Motor neuron (in vitro differentiated cells): ENCODE measurements around the gene PROC. TPM values are rescaled to one million over a fixed set of nuclear protein-coding genes. Genes with fewer than 3 reads are reported as not detected.

ENCODE experiments used
- ATAC-seq, 8 experiments: fragments of 200-7000 bp; cut with Tn5 transposase; replicated peaks in 6 of 8; 2 replicates each; pipeline ENCODE4 v1.8.0; 2021; ENCODE audit warnings: mild to moderate bottlenecking in 8 of 8, moderate library complexity in 8 of 8
- H3K27ac ChIP-seq, 2 donors: fragments of 250-450 bp; sonication (Bioruptor Pico); 2 replicates each; pipeline ENCODE4 v1.9.0; 2021; ENCODE audit warnings: antibody characterized with exemption in 2 of 2, mild to moderate bottlenecking in 2 of 2, moderate library complexity in 1 of 2
- H3K4me1 ChIP-seq, 2 donors: fragments of 250-450 bp; sonication (Bioruptor Pico); replicated peaks in 1 of 2; 2 replicates each; pipeline ENCODE4 v1.6.1; 2021; ENCODE audit warnings: antibody characterized with exemption in 2 of 2, mild to moderate bottlenecking in 2 of 2, moderate library complexity in 1 of 2
- H3K4me3 ChIP-seq, 5 donors: fragments of 250-450 bp; sonication (Bioruptor Pico); 2 replicates each; pipeline ENCODE4 v1.9.0; 2021; ENCODE audit warnings: antibody characterized with exemption in 5 of 5, mild to moderate bottlenecking in 5 of 5, moderate library complexity in 4 of 5
- WGBS, 10 experiments: fragments of 450-650 bp; shearing (Covaris generic); methylation state at CpG; one replicate each; pipeline ENCODE4 v1.0.0; 2022; 5-methylcytosine and 5-hydroxymethylcytosine counted together
- in situ Hi-C, 9 experiments: fragments of 400-800 bp; cut with MboI; loops; one replicate each; pipeline ENCODE4 v1.15.0; 2021; ENCODE audit warnings: low sequenced_read_pairs in 9 of 9, low pct_unique_long_range_greater_than_20kb in 2 of 9; ENCODE audit not compliant: unreplicated experiment in 9 of 9
- total RNA-seq, 8 experiments: library from RNA; unstranded; fragments of 300-600 nt; gene quantifications; 2 replicates each; pipeline versions ENCODE4 v1.2.3 to v1.2.4, GENCODE V29; 2022

The PROC gene
- total RNA-seq, 8 experiments from 2014 or later, result 0.27 to 0.95 (median 0.81) TPM

DNA sequence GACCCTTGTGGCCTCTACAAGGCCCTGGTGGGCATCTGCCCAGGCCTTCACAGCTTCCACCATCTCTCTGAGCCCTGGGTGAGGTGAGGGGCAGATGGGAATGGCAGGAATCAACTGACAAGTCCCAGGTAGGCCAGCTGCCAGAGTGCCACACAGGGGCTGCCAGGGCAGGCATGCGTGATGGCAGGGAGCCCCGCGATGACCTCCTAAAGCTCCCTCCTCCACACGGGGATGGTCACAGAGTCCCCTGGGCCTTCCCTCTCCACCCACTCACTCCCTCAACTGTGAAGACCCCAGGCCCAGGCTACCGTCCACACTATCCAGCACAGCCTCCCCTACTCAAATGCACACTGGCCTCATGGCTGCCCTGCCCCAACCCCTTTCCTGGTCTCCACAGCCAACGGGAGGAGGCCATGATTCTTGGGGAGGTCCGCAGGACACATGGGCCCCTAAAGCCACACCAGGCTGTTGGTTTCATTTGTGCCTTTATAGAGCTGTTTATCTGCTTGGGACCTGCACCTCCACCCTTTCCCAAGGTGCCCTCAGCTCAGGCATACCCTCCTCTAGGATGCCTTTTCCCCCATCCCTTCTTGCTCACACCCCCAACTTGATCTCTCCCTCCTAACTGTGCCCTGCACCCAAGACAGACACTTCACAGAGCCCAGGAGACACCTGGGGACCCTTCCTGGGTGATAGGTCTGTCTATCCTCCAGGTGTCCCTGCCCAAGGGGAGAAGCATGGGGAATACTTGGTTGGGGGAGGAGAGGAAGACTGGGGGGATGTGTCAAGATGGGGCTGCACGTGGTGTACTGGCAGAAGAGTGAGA is 2.0 kb downstream of the PROC start:
- Histone ChIP-seq H3K4me1 (peaks cover 3 to 4% of the 10 kb centered on the region in 2 donors), H3K27ac (no peak overlapping the region), H3K4me3 (no peak overlapping the region)
- ATAC-seq, result no peak
- 0 to 100% (median 88%) methylated on average over 1 to 5 of the region's 8 CpGs; no CpG with 5 or more reads in 7 of the 10 experiments for WGBS, 10 experiments
- in situ Hi-C loops, result no loop called here

DNA sequence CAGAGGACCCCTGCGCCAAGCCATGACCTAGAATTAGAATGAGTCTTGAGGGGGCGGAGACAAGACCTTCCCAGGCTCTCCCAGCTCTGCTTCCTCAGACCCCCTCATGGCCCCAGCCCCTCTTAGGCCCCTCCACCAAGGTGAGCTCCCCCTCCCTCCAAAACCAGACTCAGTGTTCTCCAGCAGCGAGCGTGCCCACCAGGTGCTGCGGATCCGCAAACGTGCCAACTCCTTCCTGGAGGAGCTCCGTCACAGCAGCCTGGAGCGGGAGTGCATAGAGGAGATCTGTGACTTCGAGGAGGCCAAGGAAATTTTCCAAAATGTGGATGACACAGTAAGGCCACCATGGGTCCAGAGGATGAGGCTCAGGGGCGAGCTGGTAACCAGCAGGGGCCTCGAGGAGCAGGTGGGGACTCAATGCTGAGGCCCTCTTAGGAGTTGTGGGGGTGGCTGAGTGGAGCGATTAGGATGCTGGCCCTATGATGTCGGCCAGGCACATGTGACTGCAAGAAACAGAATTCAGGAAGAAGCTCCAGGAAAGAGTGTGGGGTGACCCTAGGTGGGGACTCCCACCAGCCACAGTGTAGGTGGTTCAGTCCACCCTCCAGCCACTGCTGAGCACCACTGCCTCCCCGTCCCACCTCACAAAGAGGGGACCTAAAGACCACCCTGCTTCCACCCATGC is 3.0 kb downstream of the PROC start:
- no peak overlapping the region for H3K27ac ChIP-seq
- in situ Hi-C loops, result no loop called here
- no peak for ATAC-seq
- peaks cover 0 to under 1% of the 10 kb centered on the region in 2 donors for H3K4me1 ChIP-seq
- no peak overlapping the region for H3K4me3 ChIP-seq
- WGBS, 10 experiments, result 40 to 90% (median 71%) methylated on average over 1 to 3 of the region's 15 CpGs; no CpG with 5 or more reads in 4 of the 10 experiments

DNA sequence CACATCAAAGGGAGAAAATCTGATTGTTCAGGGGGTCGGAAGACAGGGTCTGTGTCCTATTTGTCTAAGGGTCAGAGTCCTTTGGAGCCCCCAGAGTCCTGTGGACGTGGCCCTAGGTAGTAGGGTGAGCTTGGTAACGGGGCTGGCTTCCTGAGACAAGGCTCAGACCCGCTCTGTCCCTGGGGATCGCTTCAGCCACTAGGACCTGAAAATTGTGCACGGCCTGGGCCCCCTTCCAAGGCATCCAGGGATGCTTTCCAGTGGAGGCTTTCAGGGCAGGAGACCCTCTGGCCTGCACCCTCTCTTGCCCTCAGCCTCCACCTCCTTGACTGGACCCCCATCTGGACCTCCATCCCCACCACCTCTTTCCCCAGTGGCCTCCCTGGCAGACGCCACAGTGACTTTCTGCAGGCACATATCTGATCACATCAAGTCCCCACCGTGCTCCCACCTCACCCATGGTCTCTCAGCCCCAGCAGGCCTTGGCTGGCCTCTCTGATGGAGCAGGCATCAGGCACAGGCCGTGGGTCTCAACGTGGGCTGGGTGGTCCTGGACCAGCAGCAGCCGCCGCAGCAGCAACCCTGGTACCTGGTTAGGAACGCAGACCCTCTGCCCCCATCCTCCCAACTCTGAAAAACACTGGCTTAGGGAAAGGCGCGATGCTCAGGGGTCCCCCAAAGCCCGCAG is 3.8 kb downstream of the PROC start:
- 70 to 100% (median 80%) methylated on average over 1 to 4 of the region's 16 CpGs; no CpG with 5 or more reads in 5 of the 10 experiments for WGBS, 10 experiments
- Histone ChIP-seq H3K4me1 (no peaks in the 10 kb centered on the region), H3K27ac (no peak overlapping the region), H3K4me3 (no peak overlapping the region)
- in situ Hi-C loops, result no loop called here
- ATAC-seq, result no peak

DNA sequence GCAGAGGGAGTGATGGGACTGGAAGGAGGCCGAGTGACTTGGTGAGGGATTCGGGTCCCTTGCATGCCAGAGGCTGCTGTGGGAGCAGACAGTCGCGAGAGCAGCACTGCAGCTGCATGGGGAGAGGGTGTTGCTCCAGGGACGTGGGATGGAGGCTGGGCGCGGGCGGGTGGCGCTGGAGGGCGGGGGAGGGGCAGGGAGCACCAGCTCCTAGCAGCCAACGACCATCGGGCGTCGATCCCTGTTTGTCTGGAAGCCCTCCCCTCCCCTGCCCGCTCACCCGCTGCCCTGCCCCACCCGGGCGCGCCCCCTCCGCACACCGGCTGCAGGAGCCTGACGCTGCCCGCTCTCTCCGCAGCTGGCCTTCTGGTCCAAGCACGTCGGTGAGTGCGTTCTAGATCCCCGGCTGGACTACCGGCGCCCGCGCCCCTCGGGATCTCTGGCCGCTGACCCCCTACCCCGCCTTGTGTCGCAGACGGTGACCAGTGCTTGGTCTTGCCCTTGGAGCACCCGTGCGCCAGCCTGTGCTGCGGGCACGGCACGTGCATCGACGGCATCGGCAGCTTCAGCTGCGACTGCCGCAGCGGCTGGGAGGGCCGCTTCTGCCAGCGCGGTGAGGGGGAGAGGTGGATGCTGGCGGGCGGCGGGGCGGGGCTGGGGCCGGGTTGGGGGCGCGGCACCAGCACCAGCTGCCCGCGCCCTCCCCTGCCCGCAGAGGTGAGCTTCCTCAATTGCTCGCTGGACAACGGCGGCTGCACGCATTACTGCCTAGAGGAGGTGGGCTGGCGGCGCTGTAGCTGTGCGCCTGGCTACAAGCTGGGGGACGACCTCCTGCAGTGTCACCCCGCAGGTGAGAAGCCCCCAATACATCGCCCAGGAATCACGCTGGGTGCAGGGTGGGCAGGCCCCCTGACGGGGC is 4.6 kb downstream of the PROC start:
- no CpG with 5 or more reads among the region's 73 CpGs for WGBS, 10 experiments

DNA sequence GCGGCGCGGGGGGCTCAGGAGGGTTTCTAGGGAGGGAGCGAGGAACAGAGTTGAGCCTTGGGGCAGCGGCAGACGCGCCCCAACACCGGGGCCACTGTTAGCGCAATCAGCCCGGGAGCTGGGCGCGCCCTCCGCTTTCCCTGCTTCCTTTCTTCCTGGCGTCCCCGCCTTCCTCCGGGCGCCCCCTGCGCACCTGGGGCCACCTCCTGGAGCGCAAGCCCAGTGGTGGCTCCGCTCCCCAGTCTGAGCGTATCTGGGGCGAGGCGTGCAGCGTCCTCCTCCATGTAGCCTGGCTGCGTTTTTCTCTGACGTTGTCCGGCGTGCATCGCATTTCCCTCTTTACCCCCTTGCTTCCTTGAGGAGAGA is 5.2 kb downstream of the PROC start:
- ATAC-seq, result peak; percentile 46 to 65 (median 57)
- H3K4me3 ChIP-seq, result peak overlapping the region; percentile 14 to 35 (median 28)
- 0 to 19% (median 6%) methylated on average over 1 to 16 of the region's 29 CpGs; no CpG with 5 or more reads in 3 of the 10 experiments for WGBS, 10 experiments
- no peaks in the 10 kb centered on the region for H3K4me1 ChIP-seq
- H3K27ac ChIP-seq, result no peak overlapping the region
- in situ Hi-C loops, result no loop called here

More for the DNA sequence above, 4.6 kb downstream of the PROC start:
- Histone ChIP-seq H3K4me3 (peak overlapping the region; percentile 14 to 35 (median 28)), H3K4me1 (no peaks in the 10 kb centered on the region), H3K27ac (no peak overlapping the region)
- in situ Hi-C loops, result no loop called here
- ATAC-seq, result peak; percentile 25 to 74 (median 71)

DNA sequence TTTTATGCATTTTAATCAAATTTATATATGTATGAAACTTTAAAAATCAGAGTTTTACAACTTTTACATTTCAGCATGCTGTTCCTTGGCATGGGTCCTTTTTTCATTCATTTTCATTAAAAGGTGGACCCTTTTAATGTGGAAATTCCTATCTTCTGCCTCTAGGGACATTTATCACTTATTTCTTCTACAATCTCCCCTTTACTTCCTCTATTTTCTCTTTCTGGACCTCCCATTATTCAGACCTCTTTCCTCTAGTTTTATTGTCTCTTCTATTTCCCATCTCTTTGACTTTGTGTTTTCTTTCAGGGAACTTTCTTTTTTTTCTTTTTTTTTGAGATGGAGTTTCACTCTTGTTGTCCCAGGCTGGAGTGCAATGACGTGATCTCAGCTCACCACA is 5.7 kb downstream of the PROC start:
- Histone ChIP-seq H3K4me3 (peak overlapping the region in 1 of 5 donors; percentile 35), H3K27ac (no peak overlapping the region), H3K4me1 (no peaks in the 10 kb centered on the region)
- in situ Hi-C loops, result no loop called here
- 17 to 67% (median 50%) methylated on average over 1 of the region's 1 CpG; no CpG with 5 or more reads in 1 of the 10 experiments for WGBS, 10 experiments
- ATAC-seq, result no peak

DNA sequence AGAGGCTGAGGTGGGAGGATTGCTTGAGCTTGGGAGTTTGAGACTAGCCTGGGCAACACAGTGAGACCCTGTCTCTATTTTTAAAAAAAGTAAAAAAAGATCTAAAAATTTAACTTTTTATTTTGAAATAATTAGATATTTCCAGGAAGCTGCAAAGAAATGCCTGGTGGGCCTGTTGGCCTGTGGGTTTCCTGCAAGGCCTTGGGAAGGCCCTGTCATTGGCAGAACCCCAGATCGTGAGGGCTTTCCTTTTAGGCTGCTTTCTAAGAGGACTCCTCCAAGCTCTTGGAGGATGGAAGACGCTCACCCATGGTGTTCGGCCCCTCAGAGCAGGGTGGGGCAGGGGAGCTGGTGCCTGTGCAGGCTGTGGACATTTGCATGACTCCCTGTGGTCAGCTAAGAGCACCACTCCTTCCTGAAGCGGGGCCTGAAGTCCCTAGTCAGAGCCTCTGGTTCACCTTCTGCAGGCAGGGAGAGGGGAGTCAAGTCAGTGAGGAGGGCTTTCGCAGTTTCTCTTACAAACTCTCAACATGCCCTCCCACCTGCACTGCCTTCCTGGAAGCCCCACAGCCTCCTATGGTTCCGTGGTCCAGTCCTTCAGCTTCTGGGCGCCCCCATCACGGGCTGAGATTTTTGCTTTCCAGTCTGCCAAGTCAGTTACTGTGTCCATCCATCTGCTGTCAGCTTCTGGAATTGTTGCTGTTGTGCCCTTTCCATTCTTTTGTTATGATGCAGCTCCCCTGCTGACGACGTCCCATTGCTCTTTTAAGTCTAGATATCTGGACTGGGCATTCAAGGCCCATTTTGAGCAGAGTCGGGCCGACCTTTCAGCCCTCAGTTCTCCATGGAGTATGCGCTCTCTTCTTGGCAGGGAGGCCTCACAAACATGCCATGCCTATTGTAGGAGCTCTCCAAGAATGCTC is 6.6 kb downstream of the PROC start:
- ATAC-seq, result peak in 3 of 8 experiments; percentile 10 to 69 (median 48)
- WGBS, 10 experiments, result 27 to 100% (median 68%) methylated on average over 1 to 10 of the region's 13 CpGs; no CpG with 5 or more reads in 1 of the 10 experiments
- no peaks in the 10 kb centered on the region for H3K4me1 ChIP-seq
- in situ Hi-C loops, result no loop called here
- H3K4me3 ChIP-seq, result no peak overlapping the region
- H3K27ac ChIP-seq, result no peak overlapping the region

DNA sequence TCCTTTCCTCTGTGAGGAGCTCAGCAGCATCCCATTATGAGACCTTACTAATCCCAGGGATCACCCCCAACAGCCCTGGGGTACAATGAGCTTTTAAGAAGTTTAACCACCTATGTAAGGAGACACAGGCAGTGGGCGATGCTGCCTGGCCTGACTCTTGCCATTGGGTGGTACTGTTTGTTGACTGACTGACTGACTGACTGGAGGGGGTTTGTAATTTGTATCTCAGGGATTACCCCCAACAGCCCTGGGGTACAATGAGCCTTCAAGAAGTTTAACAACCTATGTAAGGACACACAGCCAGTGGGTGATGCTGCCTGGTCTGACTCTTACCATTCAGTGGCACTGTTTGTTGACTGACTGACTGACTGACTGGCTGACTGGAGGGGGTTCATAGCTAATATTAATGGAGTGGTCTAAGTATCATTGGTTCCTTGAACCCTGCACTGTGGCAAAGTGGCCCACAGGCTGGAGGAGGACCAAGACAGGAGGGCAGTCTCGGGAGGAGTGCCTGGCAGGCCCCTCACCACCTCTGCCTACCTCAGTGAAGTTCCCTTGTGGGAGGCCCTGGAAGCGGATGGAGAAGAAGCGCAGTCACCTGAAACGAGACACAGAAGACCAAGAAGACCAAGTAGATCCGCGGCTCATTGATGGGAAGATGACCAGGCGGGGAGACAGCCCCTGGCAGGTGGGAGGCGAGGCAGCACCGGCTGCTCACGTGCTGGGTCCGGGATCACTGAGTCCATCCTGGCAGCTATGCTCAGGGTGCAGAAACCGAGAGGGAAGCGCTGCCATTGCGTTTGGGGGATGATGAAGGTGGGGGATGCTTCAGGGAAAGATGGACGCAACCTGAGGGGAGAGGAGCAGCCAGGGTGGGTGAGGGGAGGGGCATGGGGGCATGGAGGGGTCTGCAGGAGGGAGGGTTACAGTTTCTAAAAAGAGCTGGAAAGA is 7.6 kb downstream of the PROC start:
- H3K27ac ChIP-seq, result no peak overlapping the region
- ATAC-seq, result no peak
- H3K4me1 ChIP-seq, result no peaks in the 10 kb centered on the region
- in situ Hi-C loops, result no loop called here
- WGBS, 10 experiments, result 60 to 100% (median 100%) methylated on average over 1 to 12 of the region's 16 CpGs; no CpG with 5 or more reads in 3 of the 10 experiments
- no peak overlapping the region for H3K4me3 ChIP-seq

DNA sequence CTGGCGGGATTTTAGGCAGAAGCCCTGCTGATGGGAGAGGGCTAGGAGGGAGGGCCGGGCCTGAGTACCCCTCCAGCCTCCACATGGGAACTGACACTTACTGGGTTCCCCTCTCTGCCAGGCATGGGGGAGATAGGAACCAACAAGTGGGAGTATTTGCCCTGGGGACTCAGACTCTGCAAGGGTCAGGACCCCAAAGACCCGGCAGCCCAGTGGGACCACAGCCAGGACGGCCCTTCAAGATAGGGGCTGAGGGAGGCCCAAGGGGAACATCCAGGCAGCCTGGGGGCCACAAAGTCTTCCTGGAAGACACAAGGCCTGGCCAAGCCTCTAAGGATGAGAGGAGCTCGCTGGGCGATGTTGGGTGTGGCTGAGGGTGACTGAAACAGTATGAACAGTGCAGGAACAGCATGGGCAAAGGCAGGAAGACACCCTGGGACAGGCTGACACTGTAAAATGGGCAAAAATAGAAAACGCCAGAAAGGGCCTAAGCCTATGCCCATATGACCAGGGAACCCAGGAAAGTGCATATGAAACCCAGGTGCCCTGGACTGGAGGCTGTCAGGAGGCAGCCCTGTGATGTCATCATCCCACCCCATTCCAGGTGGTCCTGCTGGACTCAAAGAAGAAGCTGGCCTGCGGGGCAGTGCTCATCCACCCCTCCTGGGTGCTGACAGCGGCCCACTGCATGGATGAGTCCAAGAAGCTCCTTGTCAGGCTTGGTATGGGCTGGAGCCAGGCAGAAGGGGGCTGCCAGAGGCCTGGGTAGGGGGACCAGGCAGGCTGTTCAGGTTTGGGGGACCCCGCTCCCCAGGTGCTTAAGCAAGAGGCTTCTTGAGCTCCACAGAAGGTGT is 8.5 kb downstream of the PROC start:
- ATAC-seq, result no peak
- WGBS, 10 experiments, result 50 to 92% (median 83%) methylated on average over 1 to 5 of the region's 10 CpGs; no CpG with 5 or more reads in 6 of the 10 experiments
- H3K27ac ChIP-seq, result no peak overlapping the region
- H3K4me1 ChIP-seq, result no peaks in the 10 kb centered on the region
- H3K4me3 ChIP-seq, result no peak overlapping the region
- in situ Hi-C loops, result no loop called here

DNA sequence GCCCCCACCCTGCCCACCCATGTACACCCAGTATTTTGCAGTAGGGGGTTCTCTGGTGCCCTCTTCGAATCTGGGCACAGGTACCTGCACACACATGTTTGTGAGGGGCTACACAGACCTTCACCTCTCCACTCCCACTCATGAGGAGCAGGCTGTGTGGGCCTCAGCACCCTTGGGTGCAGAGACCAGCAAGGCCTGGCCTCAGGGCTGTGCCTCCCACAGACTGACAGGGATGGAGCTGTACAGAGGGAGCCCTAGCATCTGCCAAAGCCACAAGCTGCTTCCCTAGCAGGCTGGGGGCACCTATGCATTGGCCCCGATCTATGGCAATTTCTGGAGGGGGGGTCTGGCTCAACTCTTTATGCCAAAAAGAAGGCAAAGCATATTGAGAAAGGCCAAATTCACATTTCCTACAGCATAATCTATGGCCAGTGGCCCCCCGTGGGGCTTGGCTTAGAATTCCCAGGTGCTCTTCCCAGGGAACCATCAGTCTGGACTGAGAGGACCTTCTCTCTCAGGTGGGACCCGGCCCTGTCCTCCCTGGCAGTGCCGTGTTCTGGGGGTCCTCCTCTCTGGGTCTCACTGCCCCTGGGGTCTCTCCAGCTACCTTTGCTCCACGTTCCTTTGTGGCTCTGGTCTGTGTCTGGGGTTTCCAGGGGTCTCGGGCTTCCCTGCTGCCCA is 9.3 kb downstream of the PROC start:
- ATAC-seq, result no peak
- Histone ChIP-seq H3K27ac (no peak overlapping the region), H3K4me1 (no peaks in the 10 kb centered on the region), H3K4me3 (no peak overlapping the region)
- 14 to 93% (median 75%) methylated on average over 1 to 3 of the region's 7 CpGs; no CpG with 5 or more reads in 6 of the 10 experiments for WGBS, 10 experiments
- in situ Hi-C loops, result no loop called here
